ENCODE results near the gene PROCA1.

The PROCA1 gene

DNA sequence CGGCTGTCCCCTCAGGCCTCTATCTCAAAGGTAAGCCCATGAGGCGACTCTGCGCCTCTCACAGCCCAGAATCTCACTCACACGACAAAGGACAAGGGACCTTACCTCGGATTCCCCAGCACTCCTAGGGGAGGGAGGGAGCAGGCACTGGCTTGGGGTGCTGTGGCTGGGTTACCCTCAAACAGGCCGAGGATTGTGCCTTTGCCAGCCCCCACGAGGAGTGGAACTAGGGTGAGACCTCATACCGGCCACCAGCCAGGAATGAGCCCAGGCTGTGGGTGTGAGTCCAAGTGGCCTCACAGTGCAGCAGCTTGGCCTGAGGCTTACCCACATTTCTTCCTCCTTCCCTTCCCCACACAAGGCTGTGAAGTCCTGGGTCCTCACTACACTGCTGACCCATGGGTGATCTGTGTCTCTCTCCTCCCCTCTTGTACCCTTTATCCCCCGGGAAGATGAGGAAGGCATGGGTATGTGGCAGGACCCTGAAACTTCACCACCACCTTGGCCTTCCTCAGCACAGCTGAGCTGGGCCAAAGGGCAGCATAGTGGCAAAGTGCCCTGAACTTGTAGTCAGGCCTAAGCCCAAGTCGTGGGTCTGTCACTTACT lies 5.9 kb downstream of the PROCA1 start:
- DNase-seq = no peak

- no peak for DNase-seq
These were observed 6.5 kb downstream of the PROCA1 start for GRCh38 chr17:28705074-28705659.

- no peak for DNase-seq
These were observed 7.3 kb downstream of the PROCA1 start for GRCh38 chr17:28704219-28704858.

GRCh38 chr17:28703552-28704218 lies 8.0 kb downstream of the PROCA1 start:
- no peak for DNase-seq

DNA sequence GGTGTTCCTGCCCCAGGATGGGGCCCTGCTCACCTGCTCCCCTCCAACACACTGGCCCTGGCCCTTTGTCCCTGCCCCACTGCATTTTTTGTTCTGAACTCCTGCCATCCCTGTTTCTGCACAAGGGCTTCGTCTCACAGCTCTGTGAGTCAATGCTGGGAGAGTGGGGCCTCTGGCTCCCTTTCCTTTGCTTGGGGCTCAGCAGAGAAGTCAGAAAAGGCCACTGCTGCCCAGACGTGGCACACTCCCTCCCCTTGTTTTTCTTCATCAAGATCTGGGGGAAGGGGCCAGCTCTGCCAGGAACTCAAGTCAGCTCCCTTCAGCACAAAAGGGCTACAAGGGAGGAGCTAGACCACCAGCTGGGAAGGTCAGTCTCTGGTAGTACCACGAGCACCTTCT lies 8.9 kb downstream of the PROCA1 start:
- DNase-seq = no peak

GRCh38 chr17:28702026-28702751 lies 9.5 kb downstream of the PROCA1 start:
- DNase-seq = no peak

GRCh38 chr17:28700830-28701492 lies 10.7 kb downstream of the PROCA1 start:
- DNase-seq = no peak

- DNase-seq = no peak
These were observed 11.4 kb downstream of the PROCA1 start for GRCh38 chr17:28700278-28700677.

DNA sequence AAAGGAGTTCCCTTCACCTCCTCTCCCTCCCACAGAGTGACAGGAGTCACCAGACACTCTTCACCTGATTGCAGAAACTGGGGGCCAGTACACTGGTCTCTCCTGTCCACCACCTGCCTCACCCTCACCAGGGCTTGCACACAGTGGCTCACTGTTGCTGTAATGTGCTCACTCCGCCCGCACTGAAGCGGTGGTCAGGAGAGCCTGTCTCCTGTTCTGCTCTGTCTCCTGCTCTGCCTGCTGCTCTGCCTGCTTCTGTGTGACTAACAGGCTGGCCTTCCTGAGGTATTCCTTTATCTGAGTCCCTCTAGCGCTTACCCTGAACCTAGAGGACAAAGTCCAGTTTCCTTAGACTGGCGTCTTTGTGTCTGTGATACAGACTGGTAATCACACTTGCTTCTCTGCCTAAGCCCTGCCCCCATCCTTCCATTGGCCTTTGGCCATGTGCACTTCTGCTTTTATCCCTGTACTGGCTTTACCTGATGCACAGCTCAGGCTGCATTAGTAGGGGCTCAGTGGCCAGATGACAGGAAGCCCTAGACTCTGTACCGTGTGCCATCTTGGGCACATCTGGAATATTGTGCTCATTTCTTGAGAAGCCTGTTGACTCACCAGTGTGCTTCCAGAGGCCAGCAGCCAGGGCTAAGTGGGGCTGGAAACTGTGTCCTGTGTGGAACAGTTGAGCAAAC lies 13.3 kb downstream of the PROCA1 start:
- no peak for DNase-seq

- no peak for DNase-seq
These were observed 17.8 kb downstream of the PROCA1 start for GRCh38 chr17:28693869-28694268.

DNA sequence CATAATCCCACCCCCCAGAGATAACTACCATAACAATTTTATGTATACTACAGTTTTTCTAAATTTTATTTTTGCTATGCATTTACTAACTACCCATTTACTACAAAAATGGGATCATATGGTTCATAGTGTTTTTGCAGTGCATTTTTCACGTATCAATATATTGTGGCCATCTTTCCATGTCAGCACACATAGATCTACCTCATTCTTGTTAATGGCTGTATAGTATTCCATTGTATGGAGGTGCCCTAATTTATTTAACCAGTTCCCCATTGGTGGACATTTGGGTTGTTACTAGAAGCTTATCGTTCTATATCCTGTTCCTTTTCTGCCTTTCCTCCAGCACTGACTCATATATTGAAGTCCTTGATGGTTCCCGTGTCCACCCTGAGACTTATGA lies 22.7 kb downstream of the PROCA1 start:
- no peak for DNase-seq

DNA sequence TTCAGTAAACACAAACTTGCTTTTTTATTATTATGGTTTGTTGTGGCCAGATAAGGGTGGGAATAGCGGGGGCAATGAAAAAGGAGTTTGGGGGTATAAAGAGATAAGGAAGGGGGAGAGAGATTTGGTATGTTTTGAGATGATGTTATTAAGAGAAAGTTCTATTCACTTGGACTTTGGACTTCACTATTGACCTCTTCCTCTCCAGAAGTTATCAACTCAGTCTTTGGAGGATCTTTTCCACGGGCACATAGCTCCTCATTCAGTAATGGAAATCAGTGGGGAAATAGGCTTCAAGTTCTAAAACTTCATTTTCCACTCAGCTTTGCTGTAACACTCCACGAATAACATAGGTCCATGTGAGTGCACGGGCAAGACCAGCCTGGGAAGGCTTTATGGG lies 23.2 kb downstream of the PROCA1 start:
- DNase-seq = no peak

- DNase-seq = no peak
These were observed 25.4 kb downstream of the PROCA1 start for GRCh38 chr17:28686296-28686695.

DNA sequence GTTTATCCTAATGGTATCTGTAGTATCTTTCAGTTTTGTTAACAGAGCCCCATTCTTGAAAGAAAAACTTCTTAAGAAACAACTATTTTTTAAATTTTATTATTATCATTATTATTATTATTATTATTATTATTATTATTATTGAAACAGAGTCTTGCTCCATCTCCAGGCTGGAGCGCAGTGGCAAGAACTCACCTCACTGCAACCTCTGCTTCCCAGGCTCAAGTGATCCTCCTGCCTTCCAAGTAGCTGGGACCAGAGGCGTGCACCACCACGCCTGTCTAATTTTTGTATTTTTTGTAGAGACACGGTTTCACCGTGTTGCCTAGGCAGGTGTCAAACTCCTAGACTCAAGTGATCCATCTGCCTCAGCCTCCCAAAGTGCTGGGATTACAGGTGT lies 26.3 kb downstream of the PROCA1 start:
- no peak for DNase-seq

- no peak for DNase-seq
These were observed 26.7 kb downstream of the PROCA1 start for GRCh38 chr17:28684963-28685362.

GRCh38 chr17:28682655-28683054 lies 29.0 kb downstream of the PROCA1 start:
- DNase-seq = no peak

DNA sequence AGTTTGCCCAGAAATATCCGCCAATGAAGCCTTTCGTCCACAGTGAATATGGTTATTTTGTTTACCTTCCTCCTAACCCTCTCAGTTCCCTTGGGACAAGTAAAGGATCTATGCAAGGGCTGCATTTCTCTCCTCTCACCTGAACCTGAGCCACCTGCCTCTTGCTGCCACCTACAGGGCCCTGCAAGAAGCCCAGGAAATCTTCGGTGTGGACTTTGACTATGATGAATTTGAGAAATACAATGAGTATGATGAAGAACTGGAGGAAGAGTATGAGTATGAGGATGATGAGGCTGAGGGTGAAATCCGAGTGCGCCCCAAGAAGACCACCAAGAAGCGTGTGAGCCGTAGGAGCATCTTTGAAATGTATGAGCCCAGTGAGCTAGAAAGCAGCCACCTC lies 35.7 kb downstream of the PROCA1 start:
- no peak for DNase-seq

GRCh38 chr17:28675490-28675889 lies 36.2 kb downstream of the PROCA1 start:
- no peak for DNase-seq

DNA sequence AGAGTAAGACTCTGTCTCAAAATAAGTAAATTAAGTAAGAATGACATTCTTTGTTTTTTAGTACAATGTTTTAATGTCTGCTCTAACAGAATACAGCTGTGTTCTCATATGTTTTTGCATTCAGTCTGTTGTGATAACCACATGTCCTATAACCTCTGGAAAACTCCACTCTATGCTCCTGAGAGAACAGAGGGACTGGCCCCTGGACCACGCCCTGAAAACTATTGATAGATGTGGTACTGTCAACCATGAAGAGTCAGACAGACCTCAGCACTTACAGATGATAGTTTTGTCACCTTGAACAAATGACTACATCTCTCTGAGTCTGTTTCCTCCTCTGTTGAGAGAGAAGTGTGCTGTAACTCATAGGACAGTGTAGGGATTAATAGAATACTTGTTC lies 41.8 kb downstream of the PROCA1 start:
- DNase-seq = no peak

- no peak for DNase-seq
These were observed 43.8 kb downstream of the PROCA1 start for GRCh38 chr17:28667870-28668269.

DNA sequence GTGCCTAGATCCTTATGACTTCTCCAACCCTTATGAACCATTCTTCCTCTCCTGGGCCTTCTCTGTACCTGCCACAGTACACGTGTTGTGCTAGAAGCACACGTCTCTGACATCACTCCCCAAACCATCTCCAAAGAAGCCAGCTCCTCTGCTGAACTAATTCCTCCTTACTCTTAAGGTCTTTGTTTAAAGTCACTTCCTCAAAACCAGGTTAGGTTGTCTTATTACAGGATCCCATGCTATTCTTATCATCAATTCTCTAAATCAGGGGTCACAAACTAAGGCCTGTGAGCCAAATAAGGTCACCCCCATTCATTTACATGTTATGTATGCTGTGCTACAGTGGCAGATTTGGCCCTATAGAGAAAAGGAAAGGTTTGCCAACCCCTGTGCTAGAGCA lies 45.7 kb downstream of the PROCA1 start:
- DNase-seq = no peak

DNA sequence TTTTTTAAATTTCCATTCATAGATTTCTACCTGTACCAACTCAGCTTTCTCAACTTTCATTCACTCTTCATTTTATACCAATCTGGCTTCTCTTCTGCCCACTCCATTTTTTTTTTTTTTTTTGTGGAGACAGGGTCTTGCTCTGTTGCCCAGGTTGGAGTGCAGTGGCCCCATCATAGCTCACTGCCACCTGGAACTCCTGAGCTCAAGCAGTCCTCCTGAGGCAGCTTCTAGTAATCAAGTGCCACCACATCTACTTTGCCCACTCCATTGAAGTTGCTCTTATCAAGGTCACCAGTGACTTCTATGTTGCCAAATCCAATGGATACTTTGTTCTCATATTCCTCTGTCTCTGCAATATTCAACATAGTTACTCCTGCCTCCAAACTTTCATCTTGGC lies 48.0 kb downstream of the PROCA1 start:
- no peak for DNase-seq

DNA sequence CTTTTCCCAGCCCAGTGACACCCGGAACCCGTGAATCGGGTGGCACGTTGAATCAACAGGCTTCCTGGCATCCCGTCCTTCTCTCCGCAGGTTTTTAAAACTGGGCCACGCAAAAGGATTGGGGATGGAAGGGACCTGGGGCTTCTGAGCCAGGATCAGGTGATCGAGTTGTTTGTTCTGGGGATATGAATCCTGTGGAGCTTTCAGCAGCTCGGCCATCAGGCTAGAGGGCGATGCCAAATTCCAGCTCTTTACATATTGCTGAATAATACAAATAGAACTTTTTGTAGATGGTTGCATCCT lies 49.2 kb downstream of the PROCA1 start:
- no peak for DNase-seq
